Posterior vena cava (tissue), 2 donors: ENCODE results near the gene S100G. TPM values are rescaled to one million over a fixed set of nuclear protein-coding genes. Genes with fewer than 3 reads are reported as not detected.
"Not testable (repeated sequence)": the region's sequence is repeated elsewhere in the genome, so short reads cannot be mapped to it uniquely, and the experiment has no call there.

ENCODE experiments used
- DNase-seq: peaks from one replicate; pipeline ENCODE4 v3.0.0-alpha.2; 2020; ENCODE audit warnings: low spot score
- intact Hi-C, 2 donors: fragments of 100-400 bp; cut with DNase I; formaldehyde crosslinking; loops; one replicate each; pipeline versions ENCODE4 v1.14.1 to v1.14.2; 2022 to 2023
- long read RNA-seq, 2 donors: library from polyadenylated mRNA; unstranded; transcript quantifications; one replicate each; pipeline ENCODE4 v2.0.0, GENCODE V29; 2020 to 2021
- total RNA-seq, 2 donors: library from RNA; stranded (reverse); fragmentation: NEBNext Ultra II Directional; extraction: Animal tissue kit (Norgen Biotek cat#: 25700); gene quantifications; one replicate each; pipeline ENCODE4 v1.2.1, GENCODE V29; 2021
- donor health status: DM: yes; HTN: yes; CAD: no.
- donor health status: DM: yes; HTN: yes; CAD: no.

The S100G gene, protein sequence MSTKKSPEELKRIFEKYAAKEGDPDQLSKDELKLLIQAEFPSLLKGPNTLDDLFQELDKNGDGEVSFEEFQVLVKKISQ
- total RNA-seq, result not detected
- long read RNA-seq, donor 1, result 0 reads
- long read RNA-seq, donor 2, result 0 reads

DNA sequence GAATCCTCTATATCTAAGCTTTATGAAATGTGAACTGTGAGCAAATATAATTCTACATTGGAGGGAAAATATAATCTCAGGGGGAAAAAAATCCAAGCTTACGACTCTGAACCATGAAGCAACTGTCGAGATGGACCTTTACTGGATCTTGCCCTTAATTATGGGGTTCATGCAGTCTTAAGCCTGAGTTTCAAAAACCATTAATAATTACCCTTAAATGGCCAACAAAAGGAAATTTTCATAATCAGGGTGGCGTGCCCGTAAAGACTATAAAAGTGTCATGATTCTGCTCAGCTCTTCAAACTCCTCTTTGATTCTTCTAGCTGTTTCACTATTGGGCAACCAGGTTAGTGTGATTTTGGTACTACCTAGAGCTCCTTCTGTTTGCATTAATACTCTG, at the start of gene S100G:
S100G (plus strand) TSS at position 301 of the 400 bp plus-strand sequence. CDS start 849 bp downstream, outside the sequence.
- DNase-seq, result no peak
- intact Hi-C loops, result no loop called here

DNA sequence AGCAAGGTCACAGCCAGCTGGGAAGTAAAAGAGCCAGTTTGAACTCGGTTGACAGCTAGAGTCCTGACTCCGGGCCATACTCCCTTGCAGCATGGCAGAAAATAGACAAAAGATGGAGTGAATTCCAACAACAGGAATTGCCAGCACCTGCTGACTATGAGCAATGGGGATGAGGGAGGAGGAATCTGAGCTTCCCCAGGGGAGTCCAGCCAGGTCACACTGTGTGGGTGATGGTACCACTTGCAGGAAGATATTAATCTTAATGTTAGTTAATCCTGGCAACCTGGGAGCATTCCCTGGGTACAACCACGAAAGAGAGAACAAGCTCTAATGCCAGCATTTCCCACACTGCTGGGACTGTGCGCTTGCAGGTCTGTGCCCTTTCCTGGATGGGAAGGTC, 48.1 kb upstream of the S100G start:
- intact Hi-C loops, result no loop called here
- DNase-seq, result no peak

DNA sequence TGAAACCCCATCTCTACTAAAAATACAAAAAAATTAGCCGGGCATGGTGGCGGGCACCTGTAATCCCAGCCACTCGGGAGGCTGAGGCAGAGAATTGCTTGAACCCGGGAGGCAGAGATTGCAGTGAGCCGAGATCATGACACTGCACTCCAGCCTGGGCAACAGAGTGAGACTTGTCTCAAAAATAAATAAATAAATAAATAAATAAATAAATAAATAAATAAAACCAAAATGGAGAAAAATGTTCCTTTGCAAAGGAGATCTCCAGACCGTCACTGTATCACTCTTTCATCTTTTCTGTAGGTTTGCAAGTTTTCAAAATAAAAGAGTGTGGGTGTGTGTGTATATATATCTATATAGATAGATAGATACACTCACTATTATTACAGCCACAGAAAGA, 46.7 kb upstream of the S100G start:
- DNase-seq, intact Hi-C loops: not testable (repeated sequence)

DNA sequence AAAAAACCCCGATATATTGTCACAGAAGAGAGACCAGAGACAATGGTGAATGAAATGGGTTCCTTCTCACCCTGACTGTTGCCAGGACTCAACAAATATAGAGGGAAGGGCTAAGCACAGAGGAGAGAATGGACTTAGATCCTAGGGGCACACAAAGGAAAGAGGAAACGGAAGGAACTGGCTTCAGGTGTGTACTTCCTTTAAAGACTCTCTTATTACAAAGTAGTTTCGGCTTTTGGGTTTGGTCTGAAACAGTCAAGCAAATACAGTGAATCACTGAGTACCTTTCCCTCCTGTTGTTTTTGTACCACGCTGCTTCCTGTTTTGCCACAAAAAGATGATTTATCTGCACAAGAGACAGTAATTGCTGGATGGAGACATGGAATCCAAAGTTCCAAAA, 46.1 kb upstream of the S100G start:
- no peak for DNase-seq
- intact Hi-C loops, result no loop called here

DNA sequence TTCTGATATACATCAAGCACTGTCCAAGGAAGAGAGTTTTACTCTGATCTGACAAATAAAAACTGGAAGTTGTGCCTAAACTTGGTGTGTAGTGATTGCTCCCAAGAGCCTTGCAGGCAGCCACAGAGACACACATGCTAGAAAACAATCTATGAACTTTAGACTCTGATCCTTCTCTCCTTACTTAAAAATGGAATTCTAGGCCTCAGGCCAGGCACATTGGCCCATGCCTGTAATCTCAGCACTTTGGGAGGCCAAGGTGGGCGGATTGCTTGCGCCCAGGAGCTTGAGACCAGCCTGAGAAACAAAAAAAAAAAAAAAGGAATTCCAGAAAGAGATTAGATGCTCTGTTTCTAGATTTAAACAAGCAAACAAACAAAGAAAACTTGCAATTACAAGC, 45.6 kb upstream of the S100G start:
- no peak for DNase-seq
- intact Hi-C loops, result no loop called here

DNA sequence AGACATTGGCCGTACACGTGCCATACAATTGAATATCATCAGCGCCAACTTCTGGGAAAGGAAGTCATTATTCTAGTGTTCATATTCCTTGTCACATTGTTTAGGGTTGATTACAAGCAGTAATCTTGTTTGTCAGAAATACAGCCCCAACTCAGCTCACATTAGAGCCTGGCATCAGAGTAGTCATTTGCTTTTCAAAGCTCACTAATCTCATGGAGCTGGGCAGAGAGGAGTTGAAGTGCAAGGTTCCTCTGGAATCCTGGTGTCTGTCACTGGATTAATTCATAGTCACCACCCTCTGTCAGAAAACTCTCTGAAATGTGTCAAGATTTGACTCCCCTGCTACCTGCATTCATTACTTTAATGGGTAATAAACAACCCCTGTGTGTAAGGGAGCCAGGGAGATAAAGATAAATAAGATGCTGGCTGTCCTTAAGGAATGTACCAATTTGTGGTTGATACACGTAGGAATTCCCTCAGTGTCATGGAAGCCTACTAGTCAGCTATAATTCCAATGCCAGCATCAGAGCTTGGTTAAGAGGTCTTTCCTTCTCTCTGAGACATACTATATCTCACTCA, 43.7 kb upstream of the S100G start:
- DNase-seq, result no peak
- intact Hi-C loops, result no loop called here

DNA sequence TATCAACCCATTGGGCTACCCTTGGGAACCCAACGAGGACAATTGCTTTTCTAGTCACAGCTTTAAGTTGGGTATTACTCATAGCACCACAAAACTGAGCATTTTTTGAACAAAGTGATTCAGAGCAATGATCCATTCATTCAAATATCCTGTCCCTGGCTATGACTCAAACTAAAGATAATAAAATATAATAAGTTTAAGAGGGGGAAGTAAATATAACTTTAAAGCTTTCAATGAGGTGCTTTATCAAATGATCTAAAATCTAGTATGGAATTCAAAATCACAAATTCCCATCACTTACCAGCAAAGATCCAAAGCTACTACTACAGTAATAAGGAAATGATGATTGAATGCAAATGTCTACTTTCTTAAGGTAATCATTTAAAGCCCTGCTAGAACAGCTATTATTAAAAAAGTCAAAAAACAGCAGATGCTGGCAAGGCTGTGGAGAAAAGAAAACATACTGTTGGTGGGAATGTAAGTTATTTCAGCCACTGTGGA, 39.8 kb upstream of the S100G start:
- intact Hi-C loops, result no loop called here
- DNase-seq, result no peak

DNA sequence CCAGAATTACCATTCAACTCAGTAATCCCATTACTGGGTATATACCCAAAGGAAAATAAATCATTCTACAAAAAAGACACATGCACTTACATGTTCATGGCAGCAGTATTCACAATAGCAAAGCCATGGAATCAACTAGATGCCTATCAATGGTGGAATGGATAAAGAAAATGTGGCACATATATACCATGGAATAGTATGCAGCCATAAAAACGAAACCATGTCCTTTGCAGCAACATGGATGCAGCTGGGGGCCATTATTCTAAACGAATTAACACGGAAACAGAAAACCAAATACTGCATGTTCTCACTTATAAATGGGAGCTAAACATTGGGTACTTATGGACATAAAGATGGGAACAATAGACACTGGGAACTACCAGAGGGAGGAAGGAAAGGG, 39.3 kb upstream of the S100G start:
- intact Hi-C loops, DNase-seq: not testable (repeated sequence)

DNA sequence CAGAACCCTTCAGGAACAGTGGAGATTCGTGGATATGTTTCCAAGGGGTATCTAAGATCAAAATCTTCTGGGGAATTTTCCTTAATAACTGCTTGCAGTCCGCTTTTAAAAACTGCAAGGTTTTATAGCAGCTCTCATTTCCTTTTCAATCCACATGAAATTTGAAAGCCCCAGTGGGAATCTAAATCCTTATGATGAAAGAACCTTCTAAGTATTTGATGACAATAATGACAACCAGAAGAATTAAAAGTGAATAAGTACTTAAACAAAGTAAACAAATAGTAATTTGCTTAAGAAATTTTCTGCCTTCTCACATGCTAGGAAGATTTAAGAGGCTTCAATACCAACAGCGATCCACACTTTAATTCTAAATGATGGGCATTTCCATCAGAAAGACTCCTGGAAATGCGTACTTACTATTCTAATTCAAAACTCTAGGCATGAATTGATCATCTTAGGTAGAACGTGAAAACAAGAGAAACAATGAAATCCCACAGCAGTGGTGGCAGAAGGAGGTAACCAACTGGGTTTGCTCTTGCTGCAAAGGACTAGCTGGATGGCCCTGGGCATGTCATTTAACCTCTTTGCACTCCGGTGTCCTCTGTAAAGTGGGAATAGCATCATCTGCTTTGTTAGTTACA, 37.6 kb upstream of the S100G start:
- intact Hi-C loops, result no loop called here
- DNase-seq, result no peak

DNA sequence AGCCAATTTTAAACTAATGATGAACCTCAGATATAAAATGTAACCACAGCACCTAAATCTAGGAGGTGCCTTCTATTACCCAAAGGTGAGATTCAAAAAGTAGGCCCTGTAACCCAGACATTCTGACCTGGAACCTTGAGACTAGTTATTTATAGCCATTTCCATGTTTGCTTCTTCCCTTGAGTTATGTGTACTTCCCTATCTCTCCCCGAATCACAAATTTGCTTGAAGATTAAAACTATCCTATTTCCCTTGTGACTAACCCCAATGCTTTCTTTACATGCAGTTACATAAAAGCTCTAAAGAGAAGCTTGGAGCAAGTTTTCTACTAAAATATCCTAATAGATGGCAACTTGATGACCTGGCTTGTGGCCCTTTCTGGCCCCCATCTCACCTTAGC, 32.6 kb upstream of the S100G start:
- DNase-seq, result no peak
- intact Hi-C loops, result no loop called here

DNA sequence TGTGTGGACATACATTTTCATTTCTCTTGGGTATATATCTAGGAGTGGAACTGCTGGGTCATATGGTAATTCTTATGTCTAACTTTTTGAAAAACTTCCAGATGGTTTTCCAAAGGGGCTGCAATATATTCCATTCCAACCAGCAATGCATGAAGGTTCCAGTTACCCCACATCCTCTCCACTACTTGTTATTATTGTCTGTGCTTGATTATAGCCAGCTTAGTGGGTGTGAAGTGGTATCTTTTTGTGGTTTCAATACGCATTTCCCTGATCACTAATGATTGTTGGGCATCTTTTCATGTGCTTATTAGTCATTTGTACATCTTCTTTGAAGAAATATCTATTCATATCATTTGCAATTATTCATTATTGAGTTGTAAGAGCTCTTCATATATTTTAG, 31.5 kb upstream of the S100G start:
- intact Hi-C loops, result no loop called here
- no peak for DNase-seq

DNA sequence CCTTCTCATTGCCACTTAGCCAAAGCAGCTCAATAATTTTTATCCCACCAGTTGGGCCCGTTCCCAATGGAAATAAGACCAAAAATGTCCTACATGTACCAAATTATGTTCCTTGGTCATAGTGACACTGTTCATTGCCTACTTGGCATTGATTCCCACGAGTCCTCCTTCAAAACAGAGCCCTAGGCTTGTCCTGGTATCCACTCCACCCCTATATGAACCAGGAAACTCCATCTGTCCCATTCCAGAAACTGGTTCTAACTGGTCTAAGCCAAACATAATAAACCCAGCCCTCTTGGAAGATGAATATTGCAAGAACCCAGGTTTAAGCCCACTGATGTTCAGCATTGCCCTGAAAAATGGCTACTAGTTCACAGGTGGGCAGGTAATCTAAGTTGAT, 30.9 kb upstream of the S100G start:
- intact Hi-C loops, result no loop called here
- no peak for DNase-seq

DNA sequence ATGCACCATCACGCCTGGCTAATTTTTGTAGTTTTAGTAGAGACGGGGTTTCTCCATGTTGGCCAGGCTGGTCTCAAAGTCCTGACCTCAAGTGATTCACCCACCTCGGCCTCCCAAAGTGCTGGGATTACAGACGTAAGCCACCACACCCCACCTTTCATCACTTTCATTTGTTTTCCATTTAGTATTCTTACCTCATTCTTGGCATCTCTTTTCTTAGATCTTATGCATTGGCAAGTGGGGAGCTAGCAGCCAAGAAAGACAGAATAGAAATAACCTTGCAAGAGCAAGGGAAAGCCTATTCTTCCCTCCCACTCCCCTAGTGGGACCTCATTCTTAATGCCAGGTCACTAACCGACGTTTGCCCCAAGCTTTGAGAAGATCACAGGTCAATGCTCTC, 21.4 kb upstream of the S100G start:
- DNase-seq, intact Hi-C loops: not testable (repeated sequence)

DNA sequence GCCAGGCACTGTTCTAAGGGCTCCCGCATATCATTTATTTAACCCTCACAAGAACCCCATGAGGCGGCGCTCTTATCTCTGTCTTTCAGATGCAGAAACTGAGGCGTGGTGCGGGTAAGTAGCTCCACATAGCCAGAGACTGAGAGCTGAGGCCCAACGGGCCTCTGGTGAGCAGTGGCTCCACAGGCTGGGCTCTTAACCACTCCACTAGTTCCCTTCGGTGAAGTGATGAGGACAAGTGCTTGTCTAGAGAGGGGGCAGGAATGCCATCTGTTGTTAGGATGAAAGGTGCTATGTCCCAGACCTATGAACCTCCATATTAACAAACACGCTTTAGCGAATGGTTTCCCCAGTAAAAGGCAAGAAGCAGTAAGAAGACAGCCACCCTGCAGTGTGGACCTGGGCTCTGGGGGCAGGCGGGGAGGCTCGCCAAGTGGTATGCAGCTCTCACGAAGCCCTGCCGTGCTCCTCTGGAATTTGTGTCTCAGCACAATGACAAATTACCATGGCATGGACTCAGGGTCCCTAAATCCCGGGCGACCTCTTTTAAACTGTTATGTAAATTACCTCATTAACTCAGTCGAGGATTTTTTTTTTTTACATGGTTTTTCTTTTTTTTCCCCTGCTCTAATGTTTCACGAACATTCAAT, 20.9 kb upstream of the S100G start:
- intact Hi-C loops, result no loop called here

DNA sequence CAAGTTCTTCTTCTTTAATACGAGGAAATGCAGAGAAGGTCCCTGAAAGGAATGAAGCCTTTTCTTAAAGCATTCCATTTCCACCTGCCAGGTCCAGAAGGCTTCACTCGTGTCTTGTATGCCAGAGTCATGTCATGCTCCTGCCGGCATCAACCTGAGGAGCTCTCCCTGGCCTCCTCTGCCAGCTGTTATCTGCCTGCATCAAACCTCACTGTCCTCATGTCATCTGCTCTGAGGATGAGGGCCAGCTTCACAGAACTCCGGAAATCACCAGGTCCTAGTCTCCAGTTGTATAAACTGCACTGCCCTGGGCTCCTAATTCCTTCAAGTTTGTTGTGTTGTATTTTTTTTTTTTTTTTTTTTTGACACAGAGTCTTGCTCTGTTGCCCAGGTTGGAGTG, 20.0 kb upstream of the S100G start:
- intact Hi-C loops, result no loop called here
- no peak for DNase-seq

More for the DNA sequence above, 20.9 kb upstream of the S100G start:
- DNase-seq, result no peak

DNA sequence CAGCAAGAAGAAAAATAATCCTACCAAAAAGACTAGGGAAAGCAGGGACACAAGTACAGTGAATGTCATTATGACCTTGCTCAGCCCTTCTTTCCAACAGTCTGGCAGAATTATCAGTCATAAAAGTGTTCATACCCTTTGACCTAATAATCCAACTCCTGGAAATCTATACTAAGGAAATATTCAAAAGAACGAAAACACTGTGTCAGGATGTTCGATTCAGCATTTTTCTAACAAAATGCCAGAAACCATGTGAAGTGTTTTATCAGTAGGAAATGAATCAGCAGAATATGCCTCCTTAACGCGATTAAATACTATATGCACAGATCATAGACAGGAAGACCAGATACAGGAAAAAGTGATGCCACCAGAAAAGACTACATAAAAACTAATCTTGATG, 16.2 kb upstream of the S100G start:
- intact Hi-C loops, result no loop called here

DNA sequence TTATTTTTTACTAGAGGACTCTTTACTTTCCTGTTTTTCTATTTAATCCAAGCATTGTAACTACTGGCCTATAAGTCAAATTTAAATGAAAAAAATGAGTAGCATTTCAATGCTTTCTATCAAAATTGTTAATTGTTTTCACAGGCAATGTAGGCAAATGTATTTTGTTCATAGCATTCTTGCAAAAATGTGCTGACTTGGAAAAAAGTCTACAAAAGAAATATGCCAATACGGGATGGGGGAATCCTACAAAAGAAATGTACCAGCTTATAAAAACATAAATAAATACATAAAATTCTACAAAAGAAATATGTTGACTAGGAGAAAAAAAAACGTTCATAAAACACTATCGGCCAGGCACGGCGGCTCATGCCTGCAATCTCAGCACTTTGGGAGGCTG, 14.9 kb upstream of the S100G start:
- intact Hi-C loops, result no loop called here
- DNase-seq, result no peak

More for the DNA sequence above, 16.2 kb upstream of the S100G start:
- DNase-seq, result no peak

DNA sequence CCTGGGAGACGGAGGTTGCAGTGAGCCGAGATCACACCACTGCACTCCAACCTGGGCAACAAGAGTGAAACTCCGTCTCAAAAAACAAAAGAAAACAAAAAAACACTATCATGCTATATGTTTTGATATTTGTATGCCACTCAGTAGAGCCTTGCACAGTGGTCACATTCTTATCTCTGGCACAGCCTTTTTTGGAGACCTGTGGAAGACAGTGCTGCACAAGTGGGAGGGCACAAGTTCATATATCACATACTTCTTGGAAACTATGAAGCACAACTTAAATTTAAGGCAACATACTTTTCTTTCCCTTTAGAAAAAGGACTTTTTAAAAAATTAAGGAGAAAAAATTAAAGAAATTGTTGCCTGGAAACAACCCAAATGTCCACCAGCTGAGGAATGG, 14.4 kb upstream of the S100G start:
- intact Hi-C loops, result no loop called here
- no peak for DNase-seq

DNA sequence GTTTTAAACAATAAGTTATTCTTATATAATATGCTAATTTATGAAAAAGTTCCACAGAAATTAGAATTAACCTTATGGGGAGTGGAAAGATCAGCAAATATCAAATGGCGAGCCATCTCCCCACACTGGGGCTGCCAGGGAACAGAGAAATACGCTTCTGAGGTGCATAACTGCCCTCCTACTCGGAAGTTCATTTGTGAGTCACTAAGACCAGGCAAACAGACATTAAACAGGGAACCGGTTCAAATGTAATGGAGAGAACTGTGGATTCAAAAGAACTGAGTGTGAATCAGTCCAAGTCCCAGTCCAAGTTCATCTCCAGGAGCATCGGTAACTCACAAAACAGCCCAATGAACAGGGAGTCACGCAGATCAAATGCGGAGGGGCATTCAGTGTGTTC, 11.4 kb upstream of the S100G start:
- intact Hi-C loops, result no loop called here
- DNase-seq, result no peak

DNA sequence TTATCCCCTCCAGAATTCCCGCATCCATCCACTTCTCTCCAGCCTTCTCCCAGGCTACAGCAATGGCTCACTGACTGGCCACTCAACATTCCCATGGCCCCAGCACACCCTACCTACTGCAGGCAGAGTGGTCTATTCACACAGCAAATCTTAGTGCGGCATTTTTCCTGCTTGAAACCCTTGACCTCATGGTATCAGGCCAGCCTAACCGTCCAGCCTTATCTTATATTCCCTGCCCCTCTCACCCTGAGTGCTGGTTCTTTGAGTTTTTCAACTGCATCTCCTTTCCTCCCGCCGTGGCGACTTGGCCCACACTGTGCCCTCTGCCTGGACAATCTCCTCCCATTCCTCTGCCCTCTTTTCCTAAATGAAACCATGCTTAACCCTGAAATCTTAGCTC, 10.0 kb upstream of the S100G start:
- DNase-seq, result no peak
- intact Hi-C loops, result no loop called here

DNA sequence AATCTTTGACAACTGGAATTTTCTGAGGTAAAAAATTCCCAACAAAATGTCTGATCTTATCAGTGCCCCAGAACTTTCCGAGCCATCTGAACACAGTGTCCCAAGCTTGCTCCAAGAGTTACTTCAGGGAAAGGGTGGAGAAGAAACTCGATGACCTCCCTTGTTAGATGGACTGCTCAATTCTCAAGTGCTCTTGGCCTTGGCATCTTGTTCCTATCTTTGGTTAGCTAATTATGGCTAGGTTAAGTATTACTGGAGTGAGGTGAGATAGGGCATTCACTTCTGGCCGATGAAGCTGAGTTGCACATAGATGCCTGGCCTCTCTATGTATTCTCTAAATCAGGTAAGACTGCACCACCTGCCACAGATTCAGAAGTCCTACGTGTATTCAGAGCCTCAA, 9.1 kb upstream of the S100G start:
- intact Hi-C loops, result no loop called here
- DNase-seq, result no peak
